Left renal cortex interstitium (tissue), 4 donors: ENCODE measurements around the gene STAT4. TPM values are rescaled to one million over a fixed set of nuclear protein-coding genes. Genes with fewer than 3 reads are reported as not detected.

ENCODE experiments used
- DNase-seq, 4 donors: peaks; one replicate each; pipeline ENCODE4 v3.0.0-alpha.2; 2013; ENCODE audit warnings: low read depth in 4 of 4, low spot score in 2 of 4, missing footprints in 1 of 4
- polyA plus RNA-seq, 4 donors: library from polyadenylated mRNA; unstranded; fragments of 120-200 nt; gene quantifications; one replicate each; pipeline ENCODE4 v1.2.1, GENCODE V29; 2013; ENCODE audit not compliant: insufficient read length in 4 of 4

The STAT4 gene
- polyA plus RNA-seq, 4 donors = 8.1 to 13.1 (median 9.3) TPM

GRCh38 chr2:190980630-190981209, 170.1 kb downstream of the STAT4 start:
- peak in 2 of 4 donors; percentile 11 to 19 for DNase-seq

GRCh38 chr2:190979906-190980629, 170.7 kb downstream of the STAT4 start:
- peak; percentile 68 to 84 (median 77) for DNase-seq

Other genes with a start within 250 kb of the STAT4 start
- 100 to 1,000 TPM; 129 to 141 (median 138) TPM for gene STAT1, start 136.8 kb downstream of the STAT4 start, polyA plus RNA-seq
- 100 to 1,000 TPM in 3 of 4 donors, 10 to 100 TPM in 1; 94.8 to 116 (median 112) TPM for gene MYO1B, start 94.4 kb upstream of the STAT4 start, polyA plus RNA-seq